Activated gamma-delta T cell treated with anti-CD3 and anti-CD28 coated beads, Interleukin-2, amount 50 U/mL, for 16 hours (primary cell): Measurements from ENCODE around the gene ZNF12.

ENCODE experiments used
- DNase-seq: peaks from one replicate; pipeline ENCODE4 v3.0.0-alpha.2; 2020; ENCODE audit warnings: low read depth

Gene ZNF12

DNA sequence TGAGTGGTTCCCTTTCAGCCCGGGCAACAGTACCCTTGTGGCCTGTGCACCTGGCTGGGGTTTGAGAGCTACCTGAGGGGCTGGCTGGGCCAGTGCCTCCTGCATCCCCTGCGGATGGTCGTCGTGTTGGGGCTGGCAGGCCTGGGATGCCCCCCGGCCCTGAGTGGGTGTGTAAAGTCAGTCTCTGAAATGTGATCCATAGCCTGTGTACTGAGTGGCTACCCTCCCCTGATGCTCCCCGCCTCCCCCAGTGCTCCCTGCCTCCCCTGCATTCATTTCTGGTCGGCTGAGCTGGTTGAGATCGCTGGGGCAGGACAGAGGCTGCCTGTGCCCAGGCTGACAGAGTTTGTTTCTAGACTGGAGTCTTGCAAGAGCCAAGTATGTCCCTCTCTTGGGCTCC, 60.3 kb downstream of the ZNF12 start:
- no peak for DNase-seq

DNA sequence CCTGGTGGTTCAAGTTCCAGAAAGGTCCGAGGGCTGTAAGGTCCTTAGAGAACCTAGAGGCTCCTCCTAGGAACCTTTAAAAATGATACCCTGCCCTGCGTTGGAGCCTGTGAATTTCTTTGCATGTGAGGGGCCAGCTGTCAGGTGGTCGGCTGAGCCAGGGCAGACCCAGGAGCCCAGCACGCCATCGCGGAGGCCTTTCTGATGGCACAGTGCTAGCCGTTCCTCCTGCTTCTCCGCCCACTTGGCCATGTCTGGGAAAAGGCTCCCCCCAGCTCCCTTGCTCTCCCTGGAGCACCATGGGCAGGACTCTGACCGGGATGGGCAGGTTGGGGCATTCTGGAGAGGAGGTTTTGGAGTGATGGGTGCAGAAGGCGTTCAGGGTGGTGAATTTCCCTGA, 62.0 kb downstream of the ZNF12 start:
- no peak for DNase-seq

DNA sequence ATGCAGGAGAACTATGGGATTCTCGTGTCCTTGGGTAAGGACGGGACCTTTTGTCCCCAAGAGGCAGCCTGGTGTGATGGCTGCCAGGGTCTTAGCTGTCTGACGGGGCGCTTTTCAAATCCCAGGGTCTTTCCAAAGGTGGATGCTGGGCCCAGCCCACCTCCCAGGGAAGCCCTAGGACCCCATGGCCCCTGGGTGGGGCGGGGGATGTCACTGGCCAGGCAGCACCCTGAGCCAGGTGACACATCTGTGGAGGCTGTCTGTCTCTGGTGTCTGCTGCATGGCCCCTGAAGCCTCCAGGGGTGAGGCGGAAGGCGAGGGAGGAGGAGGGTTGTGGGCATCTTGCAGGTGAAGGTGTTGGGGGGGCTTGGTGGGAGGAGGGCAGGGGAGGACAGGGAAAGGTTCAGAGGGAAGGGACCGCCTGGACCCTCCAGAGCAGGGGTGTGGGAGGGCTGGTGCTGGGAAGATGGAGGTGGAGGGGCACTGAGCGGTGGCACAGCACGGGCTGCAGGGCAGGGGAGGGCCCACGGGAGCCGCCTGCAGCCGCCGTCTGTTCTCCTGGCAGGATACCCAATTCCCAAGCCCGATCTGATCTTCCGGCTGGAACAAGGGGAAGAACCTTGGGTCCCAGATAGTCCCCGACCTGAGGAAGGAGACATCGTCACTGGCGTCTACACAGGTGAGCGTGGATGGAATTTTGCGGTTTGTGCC, 62.7 kb downstream of the ZNF12 start:
- DNase-seq, result no peak

DNA sequence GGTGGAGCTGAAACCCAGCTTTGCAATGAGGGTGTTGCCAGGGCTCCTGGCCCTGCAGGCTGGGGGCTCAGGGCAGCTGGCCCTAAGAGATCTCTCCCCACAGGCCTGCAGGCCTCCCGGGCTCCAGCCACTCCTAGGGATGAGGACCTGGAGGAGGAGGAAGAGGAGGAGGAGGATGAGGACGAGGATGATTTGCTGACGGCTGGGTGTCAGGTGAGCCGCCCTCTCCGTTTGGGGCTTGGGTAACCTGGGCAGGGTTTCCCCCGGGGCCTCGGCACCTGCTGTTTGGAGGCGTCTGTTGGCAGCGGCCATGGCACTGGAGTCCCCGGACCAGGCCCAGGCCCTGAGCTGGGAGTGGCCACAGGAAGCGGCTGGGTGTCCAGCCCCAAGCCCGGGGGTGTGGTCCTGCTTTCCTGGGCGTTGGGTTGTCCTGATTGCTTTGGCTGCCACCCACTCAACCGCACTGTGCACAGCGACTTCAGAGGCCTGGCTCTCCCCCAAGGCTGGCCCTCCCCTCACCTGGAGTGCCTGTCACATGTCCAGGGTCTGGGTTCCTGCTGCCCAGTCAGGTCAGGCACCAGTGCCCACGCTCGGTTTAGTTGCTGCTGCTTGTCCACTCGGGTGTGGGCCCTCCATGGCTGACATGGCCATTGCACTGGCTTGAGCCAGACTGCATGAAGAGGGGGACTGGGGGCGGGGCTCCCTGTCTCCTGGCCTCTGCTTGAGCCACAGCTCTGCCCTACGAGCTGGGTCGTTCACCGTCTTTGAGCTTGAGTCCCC, 63.7 kb downstream of the ZNF12 start:
- no peak for DNase-seq

DNA sequence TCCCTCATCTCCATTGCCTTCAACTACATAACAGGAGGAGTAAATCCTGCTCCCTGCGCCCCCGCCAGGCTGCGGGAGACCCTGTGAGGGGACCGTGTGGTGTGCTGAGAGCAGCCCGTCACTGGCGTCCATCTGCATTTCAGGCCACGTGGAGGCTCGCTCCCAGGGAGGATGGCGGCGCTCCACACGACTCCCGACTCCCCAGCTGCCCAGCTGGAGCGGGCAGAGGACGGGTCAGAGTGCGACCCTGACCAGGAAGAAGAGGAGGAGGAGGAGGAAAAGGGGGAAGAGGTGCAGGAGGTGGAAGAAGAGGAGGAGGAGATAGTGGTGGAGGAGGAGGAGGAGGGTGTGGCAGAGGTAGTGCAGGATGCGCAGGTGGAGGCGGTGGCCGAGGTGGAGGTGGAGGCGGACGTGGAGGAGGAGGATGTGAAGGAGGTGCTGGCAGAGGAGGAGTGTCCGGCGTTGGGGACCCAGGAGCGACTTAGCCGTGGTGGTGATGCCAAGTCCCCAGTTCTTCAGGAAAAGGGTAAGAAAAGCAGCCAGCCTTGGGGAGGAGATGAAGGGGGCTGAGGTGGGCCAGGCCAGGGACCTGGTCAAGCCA, 64.4 kb downstream of the ZNF12 start:
- no peak for DNase-seq

DNA sequence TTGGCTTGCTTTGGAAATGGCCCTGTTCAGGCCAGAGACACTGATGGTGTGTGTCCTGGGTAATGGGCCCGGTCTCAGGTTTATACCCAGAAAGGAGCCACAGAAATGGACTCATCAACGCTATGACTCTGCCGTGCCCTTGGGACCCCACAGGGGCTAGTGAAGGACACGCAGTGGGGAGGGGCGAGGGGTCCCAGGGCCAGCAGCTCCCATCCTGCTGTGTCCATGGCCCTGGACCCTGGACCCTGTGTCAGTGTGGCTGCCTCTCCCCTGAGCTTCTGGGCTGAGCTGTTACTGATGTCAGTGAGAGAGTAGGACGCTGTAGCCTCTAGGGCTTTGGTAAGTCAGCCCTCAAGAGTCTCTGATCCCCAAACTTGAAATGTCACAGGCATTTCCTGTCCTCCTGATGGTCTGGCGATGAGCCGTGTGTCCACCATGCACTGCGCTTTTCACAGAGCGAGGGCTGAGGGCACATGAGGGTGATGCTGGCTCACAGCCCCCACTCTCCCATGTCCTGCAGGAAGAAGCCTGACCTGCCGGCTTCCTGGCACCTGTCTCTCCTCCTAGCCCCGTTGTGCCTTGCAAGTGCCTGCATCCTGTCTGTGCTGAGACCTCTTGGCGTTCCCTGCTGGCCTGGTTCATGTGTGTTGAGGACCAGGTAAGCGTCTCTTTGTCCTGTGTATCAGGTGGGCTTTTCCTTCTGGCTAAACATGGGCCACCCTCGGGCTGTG, 65.3 kb downstream of the ZNF12 start:
- DNase-seq, result no peak

DNA sequence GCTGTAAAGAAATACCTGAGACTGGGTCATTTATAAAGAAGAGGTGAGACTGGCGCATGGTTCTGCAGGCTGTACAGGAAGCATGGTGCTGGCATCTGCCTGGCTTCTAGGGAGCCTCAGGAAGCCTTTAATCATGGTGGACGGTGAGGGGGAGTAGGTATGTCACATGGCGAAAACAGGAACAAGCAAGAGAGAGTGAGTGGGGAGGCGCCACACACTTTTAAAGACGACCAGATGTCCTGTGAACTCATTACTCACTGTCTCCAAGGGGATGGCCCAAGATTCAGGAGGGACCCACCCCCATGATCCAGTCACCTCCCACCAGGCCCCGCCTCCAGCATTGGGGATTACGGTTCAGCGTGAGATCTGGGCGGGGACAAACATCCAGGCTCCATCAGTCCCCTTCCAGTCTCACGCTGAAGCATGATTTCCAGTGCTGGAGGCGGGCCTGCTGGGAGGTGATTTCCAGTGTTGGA, 66.5 kb downstream of the ZNF12 start:
- no peak for DNase-seq

DNA sequence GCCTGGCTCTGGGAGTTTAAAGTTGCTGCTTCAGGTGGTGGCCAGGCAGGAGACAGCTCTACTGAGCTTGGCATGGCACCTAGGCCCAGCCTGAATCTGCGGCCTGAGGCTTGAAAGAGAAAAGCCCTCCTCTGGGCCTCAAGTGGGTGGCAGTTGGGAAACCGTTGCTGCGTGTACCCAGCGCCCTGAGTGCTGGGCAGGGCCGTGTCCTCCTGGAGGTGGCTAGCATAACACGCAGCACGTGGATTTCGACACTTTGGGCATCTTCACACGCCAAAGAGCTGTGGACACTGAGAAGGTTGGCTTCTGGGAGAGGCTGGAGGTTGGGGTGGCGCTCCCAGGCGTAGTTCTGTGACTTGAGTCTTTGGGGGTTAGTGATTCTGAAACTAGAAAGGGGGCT, 67.1 kb downstream of the ZNF12 start:
- no peak for DNase-seq

DNA sequence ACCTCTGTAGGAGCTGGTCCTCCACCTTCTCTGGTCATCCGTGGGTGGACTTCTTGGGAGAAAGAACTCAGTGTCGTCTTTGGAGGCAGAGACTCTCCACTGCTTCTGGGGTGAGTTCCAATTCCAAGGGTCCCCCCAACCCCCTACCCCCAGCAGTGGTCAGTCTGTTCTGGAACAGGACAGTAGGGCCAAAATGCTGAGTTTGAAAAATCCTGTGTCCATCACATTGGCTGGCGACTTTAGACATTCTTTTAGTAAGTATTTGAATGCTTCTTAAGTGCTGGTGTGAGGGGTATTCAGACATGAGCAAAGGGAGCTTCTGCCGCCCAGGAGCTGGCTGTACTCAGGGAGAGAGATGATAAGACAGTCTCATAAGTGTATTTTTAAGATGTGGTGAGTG, 67.7 kb downstream of the ZNF12 start:
- DNase-seq, result no peak
